ENCODE results near the gene MPP2. TPM values are rescaled to one million over a fixed set of nuclear protein-coding genes. Genes with fewer than 3 reads are reported as not detected.
A peak's percentile ranks its signal among the peaks of the same experiment; 100 is the strongest.
"Not testable (repeated sequence)": the region's sequence is repeated elsewhere in the genome, so short reads cannot be mapped to it uniquely, and the experiment has no call there.

MPP2 gene
- total RNA-seq, 6 experiments from 2014 or later, result 0.62 to 1.3 (median 1.0) TPM

GRCh38 chr17:43846221-43846712, 61.1 kb downstream of the MPP2 start:
- Mint-ChIP-seq H3K27me3 (ENCODE audit: insufficient read depth) (peaks cover 19% of the 10 kb centered on the region), H3K4me3 (no peak overlapping the region), H3K27ac (no peak overlapping the region), H3K36me3 (ENCODE audit: low read depth) (no peaks in the 10 kb centered on the region), H3K4me1 (ENCODE audit: low read depth) (peaks cover 21% of the 10 kb centered on the region), H3K9me3 (no peaks in the 10 kb centered on the region)
- peak; percentile 32 for DNase-seq
- peak; percentile 97 for TF ChIP-seq CTCF (IDR thresholded peaks at IDR 0.05)

GRCh38 chr17:43845766-43846165, 61.6 kb downstream of the MPP2 start:
- no peaks in the 10 kb centered on the region for H3K9me3 Mint-ChIP-seq
- H3K27ac Mint-ChIP-seq, result no peak overlapping the region
- H3K4me1 Mint-ChIP-seq (ENCODE audit: low read depth), result peaks cover 25% of the 10 kb centered on the region
- DNase-seq, result no peak
- TF ChIP-seq CTCF (IDR thresholded peaks at IDR 0.05), result no peak
- no peaks in the 10 kb centered on the region for H3K36me3 Mint-ChIP-seq (ENCODE audit: low read depth)
- H3K4me3 Mint-ChIP-seq, result no peak overlapping the region
- peaks cover 17% of the 10 kb centered on the region for H3K27me3 Mint-ChIP-seq (ENCODE audit: insufficient read depth)

- Mint-ChIP-seq H3K27me3 (ENCODE audit: insufficient read depth) (peaks cover 21% of the 10 kb centered on the region), H3K27ac (no peak overlapping the region), H3K4me1 (ENCODE audit: low read depth) (peaks cover 32% of the 10 kb centered on the region), H3K4me3 (no peak overlapping the region), H3K9me3 (no peaks in the 10 kb centered on the region), H3K36me3 (ENCODE audit: low read depth) (no peaks in the 10 kb centered on the region)
- no peak for TF ChIP-seq CTCF (IDR thresholded peaks at IDR 0.05)
- DNase-seq, result no peak
Measured at GRCh38 chr17:43844241-43844640, 63.1 kb downstream of the MPP2 start.

GRCh38 chr17:43842975-43843325, 64.4 kb downstream of the MPP2 start:
- no peak overlapping the region for H3K4me3 Mint-ChIP-seq
- H3K36me3 Mint-ChIP-seq (ENCODE audit: low read depth), result no peaks in the 10 kb centered on the region
- no peak for DNase-seq
- no peak overlapping the region for H3K27ac Mint-ChIP-seq
- H3K9me3 Mint-ChIP-seq, result no peaks in the 10 kb centered on the region
- peaks cover 32% of the 10 kb centered on the region for H3K4me1 Mint-ChIP-seq (ENCODE audit: low read depth)
- H3K27me3 Mint-ChIP-seq (ENCODE audit: insufficient read depth), result peaks cover 10% of the 10 kb centered on the region
- no peak for TF ChIP-seq CTCF (IDR thresholded peaks at IDR 0.05)

GRCh38 chr17:43842091-43842974, 65.0 kb downstream of the MPP2 start:
- H3K36me3 Mint-ChIP-seq (ENCODE audit: low read depth); H3K9me3 Mint-ChIP-seq; H3K4me3 Mint-ChIP-seq; DNase-seq; H3K27ac Mint-ChIP-seq: not testable (repeated sequence)
- H3K4me1 Mint-ChIP-seq (ENCODE audit: low read depth), result peaks cover 32% of the 10 kb centered on the region
- peaks cover 12% of the 10 kb centered on the region for H3K27me3 Mint-ChIP-seq (ENCODE audit: insufficient read depth)

- Mint-ChIP-seq H3K9me3 (no peaks in the 10 kb centered on the region), H3K4me1 (ENCODE audit: low read depth) (peaks cover 25% of the 10 kb centered on the region), H3K27me3 (ENCODE audit: insufficient read depth) (peaks cover 12% of the 10 kb centered on the region), H3K36me3 (ENCODE audit: low read depth) (no peaks in the 10 kb centered on the region), H3K27ac (no peak overlapping the region), H3K4me3 (no peak overlapping the region)
- no peak for DNase-seq
- TF ChIP-seq CTCF (IDR thresholded peaks at IDR 0.05), result no peak
Measured at GRCh38 chr17:43841282-43841681, 66.1 kb downstream of the MPP2 start.

Data from HFFc6 (cell line).